ENCODE results near the gene DISP2.

DISP2 gene

GRCh38 chr15:40330368-40330836 lies 27.6 kb upstream of the DISP2 start:
- DNase-seq (ENCODE audit: extremely low read depth, low read depth), result no peak
- no peak for TF ChIP-seq CTCF (IDR thresholded peaks at IDR 0.05; ENCODE audit: low read depth, low read length)

- TF ChIP-seq CTCF (IDR thresholded peaks at IDR 0.05; ENCODE audit: low read depth, low read length), result no peak
- no peak for DNase-seq (ENCODE audit: extremely low read depth, low read depth)
Measured at GRCh38 chr15:40331026-40331425, 27.0 kb upstream of the DISP2 start.

GRCh38 chr15:40331637-40332036 lies 26.4 kb upstream of the DISP2 start:
- DNase-seq (ENCODE audit: extremely low read depth, low read depth), result no peak
- TF ChIP-seq CTCF (IDR thresholded peaks at IDR 0.05; ENCODE audit: low read depth, low read length), result no peak

GRCh38 chr15:40332113-40332781 lies 25.8 kb upstream of the DISP2 start:
- DNase-seq (ENCODE audit: extremely low read depth, low read depth), result no peak
- TF ChIP-seq CTCF (IDR thresholded peaks at IDR 0.05; ENCODE audit: low read depth, low read length), result no peak

- TF ChIP-seq CTCF (IDR thresholded peaks at IDR 0.05; ENCODE audit: low read depth, low read length), result no peak
Measured at GRCh38 chr15:40333922-40334492, 24.0 kb upstream of the DISP2 start.

GRCh38 chr15:40334541-40334940 lies 23.5 kb upstream of the DISP2 start:
- DNase-seq (ENCODE audit: extremely low read depth, low read depth), result no peak
- TF ChIP-seq CTCF (IDR thresholded peaks at IDR 0.05; ENCODE audit: low read depth, low read length), result no peak

More at GRCh38 chr15:40333922-40334492, 24.0 kb upstream of the DISP2 start:
- DNase-seq (ENCODE audit: extremely low read depth, low read depth), result no peak

- no peak for TF ChIP-seq CTCF (IDR thresholded peaks at IDR 0.05; ENCODE audit: low read depth, low read length)
- DNase-seq (ENCODE audit: extremely low read depth, low read depth), result no peak
Measured at GRCh38 chr15:40334941-40335795, 22.9 kb upstream of the DISP2 start.

All from AG09319 (cell line).